Measurements from ENCODE around the gene BLMH.

The BLMH gene

GRCh38 chr17:30291543-30292285 is at the start of gene BLMH:
Gene BLMH (minus strand): TSS chr17:30291944. CDS start chr17:30291819, 125 bp downstream.
- DNase-seq = peak; percentile 79

- DNase-seq = no peak
These were observed 49.1 kb upstream of the BLMH start for GRCh38 chr17:30340801-30341356.

GRCh38 chr17:30339086-30339485 is 47.3 kb upstream of the BLMH start:
- no peak for DNase-seq

GRCh38 chr17:30337393-30337999 is 45.8 kb upstream of the BLMH start:
- no peak for DNase-seq

GRCh38 chr17:30336369-30337171 is 44.8 kb upstream of the BLMH start:
- peak; percentile 82 for DNase-seq

- DNase-seq = no peak
These were observed 42.7 kb upstream of the BLMH start for GRCh38 chr17:30334421-30334820.

DNA sequence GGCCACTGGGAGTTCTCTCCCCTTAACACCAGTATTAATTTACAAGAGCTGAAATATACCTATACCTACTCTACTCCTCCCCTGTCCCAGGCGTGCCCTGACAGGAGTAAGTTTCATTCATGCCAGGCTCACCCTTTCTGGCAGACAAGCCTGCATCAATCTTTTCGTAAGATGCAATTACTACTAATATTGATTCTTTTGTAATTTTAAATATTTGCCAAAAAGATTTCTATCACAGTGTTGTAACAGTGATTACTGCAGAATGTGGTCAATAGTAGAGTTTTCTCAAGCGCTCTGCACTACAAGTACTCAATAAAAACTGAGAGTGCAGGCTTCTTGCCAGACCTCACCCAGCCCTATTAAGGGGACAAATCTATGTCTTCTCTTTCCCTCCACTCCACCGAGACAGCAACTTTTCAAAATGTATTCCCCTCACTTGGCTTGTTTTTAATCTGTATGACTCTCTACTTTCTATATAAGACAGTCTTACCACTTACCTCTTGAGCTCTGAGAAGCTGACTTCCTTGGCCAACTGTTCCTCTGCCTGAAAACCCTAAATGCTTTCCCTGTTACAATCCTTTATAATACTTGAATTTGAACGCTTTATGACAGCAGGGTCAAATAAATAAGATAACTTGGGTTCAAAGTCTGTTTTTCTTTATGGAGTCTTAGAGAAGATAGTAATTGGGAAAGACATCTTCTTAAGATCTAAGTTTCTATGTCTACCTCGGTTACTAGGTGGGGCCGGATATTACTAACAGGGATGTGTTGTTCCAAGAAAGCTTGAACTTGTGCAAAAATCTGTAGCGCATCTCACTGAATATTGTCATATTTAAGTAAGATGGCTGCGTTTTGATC is 42.0 kb upstream of the BLMH start, which contains the start of gene TMIGD1:
Gene TMIGD1, minus strand, starts transcription at position 555 of the 858 bp plus-strand sequence. CDS start 1,924 bp downstream, outside the sequence.
- DNase-seq = no peak

DNA sequence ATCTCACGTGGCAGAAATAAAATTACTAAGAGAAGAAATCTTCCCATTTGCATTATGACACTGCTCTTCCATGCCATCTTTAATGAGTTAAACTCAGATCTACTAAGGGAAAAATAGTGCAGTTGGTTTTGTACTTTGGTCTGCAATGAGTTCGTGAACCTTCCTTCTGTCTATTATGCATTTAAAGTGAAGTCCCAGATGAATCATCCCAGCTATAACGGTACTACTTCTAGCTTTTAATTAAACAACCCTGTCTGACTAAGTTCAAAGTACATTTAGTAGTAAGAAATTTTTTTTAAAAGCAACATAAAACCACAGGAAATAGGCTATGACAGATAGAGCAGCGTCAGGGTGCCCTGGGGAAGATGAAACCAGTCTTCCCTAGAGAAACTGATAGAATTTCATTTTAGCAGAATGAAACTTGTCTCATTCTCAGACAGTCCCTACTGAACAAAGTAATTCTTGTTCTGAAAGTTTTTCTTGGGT is 40.4 kb upstream of the BLMH start:
- DNase-seq = no peak

DNA sequence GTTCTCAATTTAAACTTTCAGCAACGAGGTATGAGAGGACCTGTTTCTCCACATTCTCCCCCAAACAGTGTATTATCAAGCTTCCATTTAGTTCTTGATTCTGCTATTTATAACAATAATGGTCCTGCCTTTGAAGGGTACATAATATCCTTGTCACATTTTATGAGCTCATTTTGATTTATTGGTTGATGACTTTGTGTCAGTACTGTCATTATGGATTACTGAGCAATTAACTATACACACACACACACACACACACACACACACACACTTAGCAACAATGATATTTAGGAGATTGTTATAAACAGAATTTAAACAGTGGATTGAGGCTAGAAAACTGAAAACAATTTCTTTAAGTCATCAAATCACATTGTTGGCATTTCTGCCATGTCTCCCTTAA is 35.1 kb upstream of the BLMH start:
- peak; percentile 87 for DNase-seq

DNA sequence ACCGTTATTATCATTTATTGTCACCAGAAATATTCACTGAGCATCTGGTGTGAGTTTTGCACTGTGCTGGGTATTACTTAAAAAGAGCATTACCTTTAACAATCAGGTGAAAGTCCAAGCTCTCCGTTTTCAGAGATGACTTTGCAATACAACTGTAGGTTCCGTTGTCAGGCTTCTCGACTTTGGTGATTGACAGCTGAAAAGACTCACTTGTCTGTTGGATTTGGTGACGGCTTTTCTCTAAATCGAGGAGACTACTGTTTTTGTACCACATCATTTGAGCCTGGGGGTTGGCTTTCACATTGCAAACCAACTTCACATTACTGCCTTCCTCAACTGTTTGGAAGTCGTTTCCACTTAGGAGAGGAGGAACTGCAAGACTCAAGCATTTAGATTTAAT is 33.0 kb upstream of the BLMH start:
- no peak for DNase-seq

DNA sequence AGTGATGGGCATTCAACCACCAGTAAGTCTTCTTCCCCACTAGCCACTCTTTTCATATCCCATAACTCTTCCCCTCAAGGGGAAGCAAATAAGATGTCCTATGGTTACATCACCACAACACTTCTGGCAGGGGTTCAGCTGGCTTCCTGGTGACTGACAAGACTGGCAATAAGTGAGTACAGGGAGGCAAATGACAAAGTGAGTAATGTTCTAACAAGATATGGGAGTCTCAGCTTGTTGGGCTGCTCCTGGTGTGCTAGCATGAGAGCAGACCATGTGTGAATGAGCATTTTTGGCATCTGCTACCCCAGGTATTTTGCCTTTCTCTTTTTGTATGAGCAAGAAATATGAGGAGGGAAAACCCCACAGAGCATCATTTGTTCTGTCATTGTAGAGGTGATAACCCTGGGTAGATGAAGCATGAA is 32.2 kb upstream of the BLMH start:
- DNase-seq = peak; percentile 73

DNA sequence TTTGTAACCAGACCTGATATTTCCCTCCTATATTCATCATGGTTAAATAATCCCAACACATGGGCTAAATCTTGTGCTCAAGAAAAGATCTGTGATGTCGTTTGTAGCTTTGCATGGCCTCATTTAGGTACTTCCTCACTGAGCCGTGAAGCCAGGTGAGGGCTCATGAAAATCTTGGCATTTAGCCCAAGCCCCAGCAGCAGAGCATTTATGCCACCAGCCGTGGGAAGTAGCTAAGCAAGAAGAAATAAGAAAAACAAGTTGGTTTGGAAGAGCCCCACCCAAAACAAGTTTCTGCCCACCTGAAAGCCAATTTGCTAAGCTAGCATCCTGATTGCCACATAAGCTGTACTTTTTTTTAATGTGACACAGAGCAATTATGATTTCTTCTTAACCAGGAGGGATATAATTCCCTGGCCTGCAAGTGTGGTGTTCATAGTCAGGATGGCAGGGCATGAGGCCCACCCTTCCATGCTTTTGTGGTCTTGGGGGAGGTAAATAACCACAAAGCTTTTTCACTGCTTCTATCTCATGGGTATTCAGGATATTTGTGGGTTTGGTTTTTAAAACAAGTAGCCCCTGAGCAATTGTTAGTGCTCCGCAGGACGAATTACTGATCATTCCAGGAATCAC is 31.6 kb upstream of the BLMH start:
- DNase-seq = peak; percentile 55

DNA sequence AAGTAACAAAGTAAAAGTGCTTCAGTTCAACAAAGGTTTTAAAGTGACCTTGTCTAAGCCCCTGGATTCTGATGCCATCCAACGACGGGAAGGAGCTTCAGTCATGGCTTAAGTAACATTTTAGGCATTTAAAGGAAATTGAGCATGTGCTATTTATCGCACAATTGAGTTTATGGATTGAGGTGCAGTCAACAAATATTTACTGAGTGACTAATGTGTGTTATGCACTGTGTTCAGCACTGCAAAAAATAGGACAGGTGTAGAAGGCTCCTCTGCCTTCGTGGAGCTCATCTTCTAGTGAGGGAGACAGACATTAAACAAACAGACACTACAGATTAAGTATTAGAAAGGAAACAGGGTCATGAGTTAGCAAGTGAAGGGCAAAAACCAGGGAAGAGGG is 29.6 kb upstream of the BLMH start:
- peak; percentile 74 for DNase-seq

DNA sequence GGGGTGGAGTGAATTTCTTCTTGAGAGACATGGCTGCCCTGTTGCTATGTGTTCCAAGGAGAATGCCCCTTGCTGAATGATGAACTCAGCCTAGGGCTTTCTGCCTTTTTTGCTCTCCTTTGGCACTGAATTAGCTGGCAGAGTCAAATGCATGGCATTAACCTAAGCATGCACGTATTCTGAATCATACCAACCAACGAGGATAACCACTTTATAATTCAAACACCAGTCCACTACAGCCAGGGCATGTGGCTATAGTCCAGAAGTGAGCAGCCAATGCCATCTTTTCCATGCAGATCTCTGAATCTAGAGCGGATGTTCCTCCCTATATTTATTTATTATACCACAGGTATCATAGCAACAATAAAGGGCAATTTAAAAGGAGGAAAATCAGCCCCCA is 26.4 kb upstream of the BLMH start:
- DNase-seq = no peak

DNA sequence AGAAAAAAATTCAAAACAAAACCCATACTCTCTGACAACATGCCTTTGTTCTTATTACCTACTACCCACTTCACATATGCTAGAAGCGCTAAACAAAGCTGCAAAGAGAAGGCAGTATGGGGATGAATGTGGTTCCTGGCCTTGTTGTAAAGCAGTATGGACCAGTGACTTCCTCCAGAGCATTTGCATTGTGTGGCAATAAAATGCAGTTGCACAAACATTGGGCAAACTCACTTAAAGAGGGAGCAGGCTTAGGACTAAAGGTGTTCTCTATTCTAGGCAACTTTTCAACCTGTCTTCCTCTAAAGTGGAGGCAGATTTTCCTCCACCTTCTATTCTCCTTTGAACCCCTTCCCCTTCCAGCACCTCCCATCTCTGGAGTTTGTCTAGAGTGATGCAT is 25.0 kb upstream of the BLMH start:
- no peak for DNase-seq

- DNase-seq = no peak
These were observed 23.4 kb upstream of the BLMH start for GRCh38 chr17:30315106-30315505.

- no peak for DNase-seq
These were observed 22.7 kb upstream of the BLMH start for GRCh38 chr17:30314474-30314873.

GRCh38 chr17:30312226-30312625 is 20.5 kb upstream of the BLMH start:
- DNase-seq = no peak

GRCh38 chr17:30310562-30310961 is 18.8 kb upstream of the BLMH start:
- DNase-seq = no peak

GRCh38 chr17:30309591-30309990 is 17.8 kb upstream of the BLMH start:
- DNase-seq = no peak

- no peak for DNase-seq
These were observed 16.7 kb upstream of the BLMH start for GRCh38 chr17:30308406-30308805.

GRCh38 chr17:30304778-30305177 is 13.0 kb upstream of the BLMH start:
- no peak for DNase-seq
